Activated naive CD8-positive, alpha-beta T cell (primary cell): ENCODE data around the gene EML4.
"Not testable (repeated sequence)": the region's sequence is repeated elsewhere in the genome, so short reads cannot be mapped to it uniquely, and the experiment has no call there.

ENCODE experiments used
- H3K27ac Mint-ChIP-seq: one replicate; pipeline ENCODE4 v1.8.0; 2021; ENCODE audit warnings: mixed read lengths
- H3K27me3 Mint-ChIP-seq: one replicate; pipeline ENCODE4 v1.8.0; 2021; ENCODE audit warnings: mixed read lengths
- H3K36me3 Mint-ChIP-seq: one replicate; pipeline ENCODE4 v1.8.0; 2021; ENCODE audit warnings: mixed read lengths
- H3K4me1 Mint-ChIP-seq: one replicate; pipeline ENCODE4 v1.8.0; 2021; ENCODE audit warnings: low read depth, mixed read lengths
- H3K4me3 Mint-ChIP-seq: one replicate; pipeline ENCODE4 v1.8.0; 2021; ENCODE audit warnings: mild to moderate bottlenecking, mixed read lengths
- H3K9me3 Mint-ChIP-seq: one replicate; pipeline ENCODE4 v1.8.0; 2021; ENCODE audit warnings: low read depth, mixed read lengths

The EML4 gene

GRCh38 chr2:42133771-42134195 lies 35.4 kb upstream of the EML4 start:
- peak overlapping the region; percentile 84 for H3K4me3 Mint-ChIP-seq
- H3K9me3 Mint-ChIP-seq: no peaks in the 10 kb centered on the region
- peak overlapping the region; percentile 95 for H3K27ac Mint-ChIP-seq
- H3K4me1 Mint-ChIP-seq: peaks cover 78% of the 10 kb centered on the region
- H3K36me3 Mint-ChIP-seq: no peaks in the 10 kb centered on the region
- H3K27me3 Mint-ChIP-seq: no peaks in the 10 kb centered on the region

GRCh38 chr2:42134401-42134932 lies 34.7 kb upstream of the EML4 start:
- H3K9me3 Mint-ChIP-seq, H3K4me3 Mint-ChIP-seq, H3K36me3 Mint-ChIP-seq, H3K27me3 Mint-ChIP-seq, H3K27ac Mint-ChIP-seq: not testable (repeated sequence)
- peaks cover 73% of the 10 kb centered on the region for H3K4me1 Mint-ChIP-seq

GRCh38 chr2:42135381-42136312 lies 33.5 kb upstream of the EML4 start:
- H3K9me3 Mint-ChIP-seq: no peaks in the 10 kb centered on the region
- H3K36me3 Mint-ChIP-seq: no peaks in the 10 kb centered on the region
- H3K27ac Mint-ChIP-seq: peak overlapping the region; percentile 79
- peak overlapping the region; percentile 33 for H3K4me3 Mint-ChIP-seq
- peaks cover 64% of the 10 kb centered on the region for H3K4me1 Mint-ChIP-seq
- H3K27me3 Mint-ChIP-seq: no peaks in the 10 kb centered on the region

- no peak overlapping the region for H3K4me3 Mint-ChIP-seq
- no peaks in the 10 kb centered on the region for H3K9me3 Mint-ChIP-seq
- no peak overlapping the region for H3K27ac Mint-ChIP-seq
- H3K27me3 Mint-ChIP-seq: no peaks in the 10 kb centered on the region
- peaks cover 64% of the 10 kb centered on the region for H3K4me1 Mint-ChIP-seq
- H3K36me3 Mint-ChIP-seq: no peaks in the 10 kb centered on the region
These were observed 32.4 kb upstream of the EML4 start for GRCh38 chr2:42136782-42137124.

- Mint-ChIP-seq H3K36me3 (no peaks in the 10 kb centered on the region), H3K9me3 (no peaks in the 10 kb centered on the region), H3K4me1 (peaks cover 64% of the 10 kb centered on the region), H3K27ac (peak overlapping the region; percentile 10), H3K4me3 (no peak overlapping the region), H3K27me3 (no peaks in the 10 kb centered on the region)
These were observed 31.9 kb upstream of the EML4 start for GRCh38 chr2:42137125-42137841.

GRCh38 chr2:42138163-42139015 lies 30.8 kb upstream of the EML4 start:
- peaks cover 61% of the 10 kb centered on the region for H3K4me1 Mint-ChIP-seq
- H3K4me3 Mint-ChIP-seq: no peak overlapping the region
- no peaks in the 10 kb centered on the region for H3K36me3 Mint-ChIP-seq
- no peaks in the 10 kb centered on the region for H3K27me3 Mint-ChIP-seq
- no peaks in the 10 kb centered on the region for H3K9me3 Mint-ChIP-seq
- H3K27ac Mint-ChIP-seq: peak overlapping the region; percentile 19

- no peak overlapping the region for H3K27ac Mint-ChIP-seq
- H3K4me3 Mint-ChIP-seq: no peak overlapping the region
- H3K4me1 Mint-ChIP-seq: peaks cover 57% of the 10 kb centered on the region
- H3K27me3 Mint-ChIP-seq: no peaks in the 10 kb centered on the region
- no peaks in the 10 kb centered on the region for H3K9me3 Mint-ChIP-seq
- H3K36me3 Mint-ChIP-seq: no peaks in the 10 kb centered on the region
These were observed 30.1 kb upstream of the EML4 start for GRCh38 chr2:42139101-42139500.

- Mint-ChIP-seq H3K27ac (no peak overlapping the region), H3K4me1 (peaks cover 46% of the 10 kb centered on the region), H3K36me3 (no peaks in the 10 kb centered on the region), H3K27me3 (no peaks in the 10 kb centered on the region), H3K9me3 (no peaks in the 10 kb centered on the region), H3K4me3 (no peak overlapping the region)
These were observed 28.7 kb upstream of the EML4 start for GRCh38 chr2:42140496-42140895.

- Mint-ChIP-seq H3K4me3 (peak overlapping the region; percentile 60), H3K4me1 (peaks cover 34% of the 10 kb centered on the region), H3K36me3 (no peaks in the 10 kb centered on the region), H3K9me3 (no peaks in the 10 kb centered on the region), H3K27me3 (no peaks in the 10 kb centered on the region), H3K27ac (peak overlapping the region; percentile 54)
These were observed 27.2 kb upstream of the EML4 start for GRCh38 chr2:42141687-42142546.

GRCh38 chr2:42142547-42143184 lies 26.5 kb upstream of the EML4 start:
- Mint-ChIP-seq H3K4me1 (peaks cover 32% of the 10 kb centered on the region), H3K36me3 (no peaks in the 10 kb centered on the region), H3K27me3 (no peaks in the 10 kb centered on the region), H3K27ac (no peak overlapping the region), H3K4me3 (no peak overlapping the region), H3K9me3 (no peaks in the 10 kb centered on the region)

- no peaks in the 10 kb centered on the region for H3K9me3 Mint-ChIP-seq
- H3K27ac Mint-ChIP-seq: no peak overlapping the region
- H3K4me1 Mint-ChIP-seq: peaks cover 8% of the 10 kb centered on the region
- H3K4me3 Mint-ChIP-seq: no peak overlapping the region
- H3K27me3 Mint-ChIP-seq: no peaks in the 10 kb centered on the region
- no peaks in the 10 kb centered on the region for H3K36me3 Mint-ChIP-seq
These were observed 21.4 kb upstream of the EML4 start for GRCh38 chr2:42147641-42148274.

GRCh38 chr2:42150159-42150558 lies 19.0 kb upstream of the EML4 start:
- H3K9me3 Mint-ChIP-seq: no peaks in the 10 kb centered on the region
- no peaks in the 10 kb centered on the region for H3K27me3 Mint-ChIP-seq
- H3K27ac Mint-ChIP-seq: no peak overlapping the region
- no peak overlapping the region for H3K4me3 Mint-ChIP-seq
- H3K36me3 Mint-ChIP-seq: no peaks in the 10 kb centered on the region
- peaks cover 3% of the 10 kb centered on the region for H3K4me1 Mint-ChIP-seq

- Mint-ChIP-seq H3K4me3 (no peak overlapping the region), H3K4me1 (peaks cover 1% of the 10 kb centered on the region), H3K36me3 (no peaks in the 10 kb centered on the region), H3K27me3 (no peaks in the 10 kb centered on the region), H3K9me3 (no peaks in the 10 kb centered on the region), H3K27ac (no peak overlapping the region)
These were observed 15.1 kb upstream of the EML4 start for GRCh38 chr2:42153944-42154581.
